ENCODE measurements around the gene COL4A6.

COL4A6 gene

GRCh38 chrX:108257556-108257955 lies 180.7 kb downstream of the COL4A6 start:
- Histone ChIP-seq H3F3A (ENCODE audit: control insufficient read depth, insufficient read depth) (no peaks in the 10 kb centered on the region), H3K79me2 (ENCODE audit: control insufficient read depth, low read length) (no peaks in the 10 kb centered on the region), H3K4me1 (ENCODE audit: control insufficient read depth, low read length) (no peaks in the 10 kb centered on the region), H3K9me3 (ENCODE audit: control insufficient read depth, insufficient read depth, low read length) (no peaks in the 10 kb centered on the region), H3K36me3 (ENCODE audit: control insufficient read depth, low read length) (no peaks in the 10 kb centered on the region), H3K27me3 (ENCODE audit: control insufficient read depth, low read length) (no peaks in the 10 kb centered on the region), H3K9me2 (replicated peaks; ENCODE audit: control insufficient read depth, low read length) (no peaks in the 10 kb centered on the region), H3K4me3 (ENCODE audit: low read length) (no peak overlapping the region), H4K20me1 (ENCODE audit: control insufficient read depth, insufficient read depth, low read depth, low read length) (no peaks in the 10 kb centered on the region), H3K27ac (ENCODE audit: low read depth, low read length) (no peak overlapping the region), H3K4me2 (ENCODE audit: low read length) (no peak overlapping the region)
- TF ChIP-seq CTCF (IDR thresholded peaks at IDR 0.05; ENCODE audit: low read depth, low read length, poor library complexity, severe bottlenecking) (no peak), EZH2phosphoT487 (IDR thresholded peaks at IDR 0.05; ENCODE audit: borderline replicate concordance, low read length) (no peak)

GRCh38 chrX:108254636-108255035 lies 183.6 kb downstream of the COL4A6 start:
- no peaks in the 10 kb centered on the region for H3K4me1 ChIP-seq (ENCODE audit: control insufficient read depth, low read length)
- no peaks in the 10 kb centered on the region for H3K36me3 ChIP-seq (ENCODE audit: control insufficient read depth, low read length)
- no peaks in the 10 kb centered on the region for H3F3A ChIP-seq (ENCODE audit: control insufficient read depth, insufficient read depth)
- H3K79me2 ChIP-seq (ENCODE audit: control insufficient read depth, low read length), result no peaks in the 10 kb centered on the region
- no peaks in the 10 kb centered on the region for H3K9me2 ChIP-seq (replicated peaks; ENCODE audit: control insufficient read depth, low read length)
- TF ChIP-seq CTCF (IDR thresholded peaks at IDR 0.05; ENCODE audit: low read depth, low read length, poor library complexity, severe bottlenecking) (no peak), EZH2phosphoT487 (IDR thresholded peaks at IDR 0.05; ENCODE audit: borderline replicate concordance, low read length) (no peak)
- H3K4me2 ChIP-seq (ENCODE audit: low read length), result no peak overlapping the region
- H4K20me1 ChIP-seq (ENCODE audit: control insufficient read depth, insufficient read depth, low read depth, low read length), result no peaks in the 10 kb centered on the region
- no peak overlapping the region for H3K4me3 ChIP-seq (ENCODE audit: low read length)
- H3K9me3 ChIP-seq (ENCODE audit: control insufficient read depth, insufficient read depth, low read length), result no peaks in the 10 kb centered on the region
- no peak overlapping the region for H3K27ac ChIP-seq (ENCODE audit: low read depth, low read length)
- H3K27me3 ChIP-seq (ENCODE audit: control insufficient read depth, low read length), result no peaks in the 10 kb centered on the region

GRCh38 chrX:108250654-108251579 lies 187.3 kb downstream of the COL4A6 start:
- H3K9me2 ChIP-seq (replicated peaks; ENCODE audit: control insufficient read depth, low read length), result no peaks in the 10 kb centered on the region
- H3K79me2 ChIP-seq (ENCODE audit: control insufficient read depth, low read length), result no peaks in the 10 kb centered on the region
- H4K20me1 ChIP-seq (ENCODE audit: control insufficient read depth, insufficient read depth, low read depth, low read length), result no peaks in the 10 kb centered on the region
- H3K4me2 ChIP-seq (ENCODE audit: low read length), result no peak overlapping the region
- H3K27me3 ChIP-seq (ENCODE audit: control insufficient read depth, low read length), result no peaks in the 10 kb centered on the region
- H3K27ac ChIP-seq (ENCODE audit: low read depth, low read length), result no peak overlapping the region
- H3K9me3 ChIP-seq (ENCODE audit: control insufficient read depth, insufficient read depth, low read length), result no peaks in the 10 kb centered on the region
- H3F3A ChIP-seq (ENCODE audit: control insufficient read depth, insufficient read depth), result no peaks in the 10 kb centered on the region
- TF ChIP-seq CTCF (IDR thresholded peaks at IDR 0.05; ENCODE audit: low read depth, low read length, poor library complexity, severe bottlenecking) (no peak), EZH2phosphoT487 (IDR thresholded peaks at IDR 0.05; ENCODE audit: borderline replicate concordance, low read length) (no peak)
- H3K4me1 ChIP-seq (ENCODE audit: control insufficient read depth, low read length), result no peaks in the 10 kb centered on the region
- no peaks in the 10 kb centered on the region for H3K36me3 ChIP-seq (ENCODE audit: control insufficient read depth, low read length)
- no peak overlapping the region for H3K4me3 ChIP-seq (ENCODE audit: low read length)

All from DOHH2 (cell line).